ENCODE data around the gene PUM2. TPM values are rescaled to one million over a fixed set of nuclear protein-coding genes. Genes with fewer than 3 reads are reported as not detected.
A peak's percentile ranks its signal among the peaks of the same experiment; 100 is the strongest.

The PUM2 gene
- total RNA-seq, 1 donor from 2014 or later, result 113 TPM

DNA sequence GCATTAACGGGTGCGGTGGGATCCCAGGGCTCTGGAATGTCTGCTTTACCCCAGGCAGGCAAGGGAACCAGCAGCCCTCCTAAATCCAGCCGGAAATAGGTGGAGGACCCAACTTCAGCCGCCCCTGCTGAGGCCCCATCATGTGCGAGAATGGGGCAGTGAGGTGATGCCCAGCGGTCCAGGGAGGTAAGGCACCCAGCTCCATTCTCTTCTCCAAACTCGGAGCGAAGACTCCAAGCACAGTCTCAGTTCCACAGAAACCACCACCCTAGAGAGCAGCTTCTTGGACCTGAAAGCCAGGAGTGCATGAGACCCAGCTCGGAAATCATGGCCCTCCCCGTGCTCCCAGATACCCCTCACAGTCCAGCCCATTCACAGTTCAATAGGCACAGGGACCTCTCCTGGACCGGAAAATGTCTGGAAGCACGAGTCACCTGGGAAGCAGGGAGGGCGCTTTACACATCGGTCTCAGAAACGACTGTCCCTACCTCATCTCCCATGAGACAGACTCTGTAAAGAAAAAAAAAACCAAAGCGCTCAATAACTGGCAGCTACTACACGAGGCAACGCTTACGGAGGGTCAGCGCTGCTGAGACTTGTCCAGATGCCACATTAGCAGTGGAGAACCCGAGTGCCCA is 127.8 kb downstream of the PUM2 start:
- TF ChIP-seq, protein P1, sequence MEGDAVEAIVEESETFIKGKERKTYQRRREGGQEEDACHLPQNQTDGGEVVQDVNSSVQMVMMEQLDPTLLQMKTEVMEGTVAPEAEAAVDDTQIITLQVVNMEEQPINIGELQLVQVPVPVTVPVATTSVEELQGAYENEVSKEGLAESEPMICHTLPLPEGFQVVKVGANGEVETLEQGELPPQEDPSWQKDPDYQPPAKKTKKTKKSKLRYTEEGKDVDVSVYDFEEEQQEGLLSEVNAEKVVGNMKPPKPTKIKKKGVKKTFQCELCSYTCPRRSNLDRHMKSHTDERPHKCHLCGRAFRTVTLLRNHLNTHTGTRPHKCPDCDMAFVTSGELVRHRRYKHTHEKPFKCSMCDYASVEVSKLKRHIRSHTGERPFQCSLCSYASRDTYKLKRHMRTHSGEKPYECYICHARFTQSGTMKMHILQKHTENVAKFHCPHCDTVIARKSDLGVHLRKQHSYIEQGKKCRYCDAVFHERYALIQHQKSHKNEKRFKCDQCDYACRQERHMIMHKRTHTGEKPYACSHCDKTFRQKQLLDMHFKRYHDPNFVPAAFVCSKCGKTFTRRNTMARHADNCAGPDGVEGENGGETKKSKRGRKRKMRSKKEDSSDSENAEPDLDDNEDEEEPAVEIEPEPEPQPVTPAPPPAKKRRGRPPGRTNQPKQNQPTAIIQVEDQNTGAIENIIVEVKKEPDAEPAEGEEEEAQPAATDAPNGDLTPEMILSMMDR (IDR thresholded peaks at IDR 0.05; ENCODE audit: partially characterized antibody, unreplicated experiment), result no peak
- DNase-seq, result no peak
- peaks cover 19% of the 10 kb centered on the region for H3K27me3 Mint-ChIP-seq (ENCODE audit: unreplicated experiment)
- H3K9me3 Mint-ChIP-seq (ENCODE audit: unreplicated experiment), result peaks cover 6% of the 10 kb centered on the region
- peaks cover 7% of the 10 kb centered on the region for H3K4me1 Mint-ChIP-seq (ENCODE audit: low read depth, unreplicated experiment)
- peak overlapping the region; percentile 71 for H3K4me3 Mint-ChIP-seq (ENCODE audit: unreplicated experiment)
- H3K36me3 Mint-ChIP-seq (ENCODE audit: unreplicated experiment), result no peaks in the 10 kb centered on the region
- peak overlapping the region; percentile 28 for H3K27ac Mint-ChIP-seq (ENCODE audit: unreplicated experiment)

DNA sequence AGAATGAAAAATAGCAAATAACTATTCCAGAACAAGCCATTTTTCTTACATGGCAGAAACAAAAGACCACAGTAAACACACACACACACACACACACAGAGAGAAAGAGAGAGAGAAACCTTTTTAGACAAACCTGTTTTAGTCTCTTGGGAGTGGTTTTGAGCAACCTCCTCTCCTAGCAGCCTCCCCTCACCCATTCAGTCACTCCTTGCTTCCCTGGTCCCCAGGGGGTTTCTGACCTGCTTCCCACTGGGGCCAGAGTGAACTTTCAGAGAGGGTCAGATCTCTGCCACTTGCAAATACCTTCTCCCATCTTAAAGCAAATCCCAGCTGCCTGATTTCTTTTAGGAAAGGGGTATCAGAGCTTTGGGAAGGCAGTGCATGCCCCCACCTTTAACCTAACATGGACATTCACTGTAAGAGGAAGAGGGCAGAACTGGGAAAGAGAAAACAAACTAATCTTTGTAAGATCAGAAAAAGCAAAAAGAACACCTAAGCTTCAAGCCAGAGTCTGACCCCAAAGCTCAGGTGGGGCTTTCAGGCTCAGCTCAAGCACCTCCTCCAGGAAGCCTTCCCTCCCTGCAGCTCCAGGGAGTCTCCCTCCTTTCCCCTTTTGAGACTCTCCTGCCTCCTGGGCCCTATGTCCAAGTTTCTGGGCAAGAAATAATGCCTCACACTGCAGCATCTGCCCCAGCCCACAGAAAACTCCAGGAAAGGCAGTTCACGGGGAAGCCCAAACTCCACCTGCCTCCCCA is 128.5 kb downstream of the PUM2 start:
- TF ChIP-seq, protein P1 (IDR thresholded peaks at IDR 0.05; ENCODE audit: partially characterized antibody, unreplicated experiment), result no peak
- no peaks in the 10 kb centered on the region for H3K36me3 Mint-ChIP-seq (ENCODE audit: unreplicated experiment)
- no peak overlapping the region for H3K4me3 Mint-ChIP-seq (ENCODE audit: unreplicated experiment)
- peaks cover 6% of the 10 kb centered on the region for H3K9me3 Mint-ChIP-seq (ENCODE audit: unreplicated experiment)
- DNase-seq, result no peak
- H3K27me3 Mint-ChIP-seq (ENCODE audit: unreplicated experiment), result peaks cover 18% of the 10 kb centered on the region
- H3K27ac Mint-ChIP-seq (ENCODE audit: unreplicated experiment), result peak overlapping the region; percentile 15
- H3K4me1 Mint-ChIP-seq (ENCODE audit: low read depth, unreplicated experiment), result peaks cover 7% of the 10 kb centered on the region

DNA sequence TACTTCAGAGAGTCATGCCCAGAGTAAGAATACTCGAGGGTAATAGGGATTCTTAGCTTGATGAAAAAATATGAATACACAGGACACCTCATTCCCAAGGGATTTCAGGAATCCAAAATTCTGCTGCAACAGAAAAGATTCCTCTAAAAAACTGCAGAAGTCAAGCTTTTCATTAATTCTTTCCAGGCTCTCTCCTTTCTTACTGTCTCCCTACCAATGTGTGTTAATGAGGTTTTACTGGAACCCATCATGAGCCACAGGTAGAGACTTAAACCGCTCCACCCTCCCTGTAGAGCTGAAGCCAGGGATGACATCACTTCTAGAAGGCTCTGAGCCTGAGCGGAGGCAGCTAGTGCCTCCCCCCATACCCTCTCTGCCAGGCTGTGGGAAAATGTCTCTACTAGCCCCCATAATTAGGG is 129.1 kb downstream of the PUM2 start:
- Mint-ChIP-seq H3K4me1 (ENCODE audit: low read depth, unreplicated experiment) (peaks cover 7% of the 10 kb centered on the region), H3K27ac (ENCODE audit: unreplicated experiment) (peak overlapping the region; percentile 15), H3K9me3 (ENCODE audit: unreplicated experiment) (peaks cover 4% of the 10 kb centered on the region), H3K27me3 (ENCODE audit: unreplicated experiment) (peaks cover 18% of the 10 kb centered on the region), H3K4me3 (ENCODE audit: unreplicated experiment) (no peak overlapping the region), H3K36me3 (ENCODE audit: unreplicated experiment) (no peaks in the 10 kb centered on the region)
- TF ChIP-seq, protein P1 (IDR thresholded peaks at IDR 0.05; ENCODE audit: partially characterized antibody, unreplicated experiment), result no peak
- DNase-seq, result no peak

DNA sequence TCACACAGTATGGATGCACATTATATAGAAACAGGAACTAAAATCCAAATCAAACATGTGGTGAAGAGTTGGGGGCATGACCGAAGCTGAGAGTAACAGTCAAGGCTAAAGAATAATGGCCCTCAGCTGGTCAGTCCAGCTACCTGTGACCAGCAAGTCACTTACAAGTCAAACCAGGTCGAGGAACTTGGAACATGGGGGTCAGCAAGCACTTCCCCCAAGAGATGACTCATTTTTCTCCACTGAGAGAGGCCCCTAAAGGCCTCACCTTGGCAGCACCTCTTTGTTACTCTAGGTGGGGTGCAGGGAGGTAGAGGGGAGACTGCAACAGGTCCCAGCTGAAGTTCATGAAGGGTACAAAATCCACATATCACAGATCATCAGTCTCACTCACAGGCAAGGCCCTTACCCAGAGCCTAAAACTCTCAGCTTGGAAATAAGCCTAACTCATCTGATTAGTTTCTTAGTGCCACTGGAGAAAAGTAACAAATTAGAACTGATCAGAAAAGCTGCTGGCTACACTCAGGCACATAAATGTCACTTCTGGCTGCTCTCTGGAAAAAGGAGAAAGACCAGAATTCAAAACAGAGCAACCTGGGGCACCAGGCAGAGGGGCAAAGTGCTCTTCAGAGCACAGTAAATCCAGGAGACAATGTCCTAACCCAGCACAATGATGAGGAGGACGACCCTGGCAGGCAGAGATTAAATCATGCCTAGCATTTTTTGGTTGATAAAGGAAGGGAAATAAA is 129.7 kb downstream of the PUM2 start:
- DNase-seq, result no peak
- Mint-ChIP-seq H3K27ac (ENCODE audit: unreplicated experiment) (no peak overlapping the region), H3K4me3 (ENCODE audit: unreplicated experiment) (no peak overlapping the region), H3K36me3 (ENCODE audit: unreplicated experiment) (no peaks in the 10 kb centered on the region), H3K4me1 (ENCODE audit: low read depth, unreplicated experiment) (peaks cover 7% of the 10 kb centered on the region), H3K27me3 (ENCODE audit: unreplicated experiment) (peaks cover 14% of the 10 kb centered on the region), H3K9me3 (ENCODE audit: unreplicated experiment) (peaks cover 4% of the 10 kb centered on the region)
- TF ChIP-seq, protein P1 (IDR thresholded peaks at IDR 0.05; ENCODE audit: partially characterized antibody, unreplicated experiment), result no peak

All from glutamatergic neuron (in vitro differentiated cells).